A549 (cell line): ENCODE measurements around the gene TRMT11.

ENCODE experiments used
- EHMT2 ChIP-seq: fragments of 200-600 bp; sonication (generic); IDR thresholded peaks from 2 replicates; pipeline ENCODE4 v1.6.1; 2016; ENCODE audit warnings: antibody characterized with exemption, low read depth, mild to moderate bottlenecking, moderate library complexity
- EP300 ChIP-seq, 2 experiments: fragments of >200 bp; sonication (Bioruptor Twin); formaldehyde crosslinking; IDR thresholded peaks; 2 replicates in 1 of 2; 3 replicates in 1 of 2; pipeline ENCODE4 v1.6.1; 2016 to 2017
- KDM5A ChIP-seq: fragments of 200-600 bp; sonication (generic); IDR thresholded peaks from 2 replicates; pipeline ENCODE4 v1.6.1; 2016; ENCODE audit warnings: antibody characterized with exemption, mild to moderate bottlenecking
- NPAS2 ChIP-seq: fragments of 250-450 bp; sonication (Bioruptor Pico); IDR thresholded peaks from 2 replicates; pipeline ENCODE4 v1.8.0; 2022; ENCODE audit warnings: mild to moderate bottlenecking, moderate library complexity, borderline replicate concordance
- POLR2A ChIP-seq: IDR thresholded peaks from 2 replicates; pipeline ENCODE4 v1.6.1; 2012; ENCODE audit warnings: mild to moderate bottlenecking, low read length
- RNF2 ChIP-seq: fragments of 200-600 bp; sonication (generic); IDR thresholded peaks from 2 replicates; pipeline ENCODE4 v1.6.1; 2016; ENCODE audit warnings: low read depth, mild to moderate bottlenecking, antibody characterized with exemption, moderate library complexity, borderline replicate concordance
- SMC3 ChIP-seq: fragments of >200 bp; sonication (Bioruptor Twin); formaldehyde crosslinking; IDR thresholded peaks from 3 replicates; pipeline ENCODE4 v1.6.1; 2018; ENCODE audit warnings: inconsistent platforms
- TFCP2L1 ChIP-seq: fragments of 250-450 bp; sonication (Bioruptor Pico); IDR thresholded peaks from 2 replicates; pipeline ENCODE4 v1.5.0; 2021; ENCODE audit warnings: mild to moderate bottlenecking
- TF ChIP-seq, protein P1 (sequence below): fragments of >200 bp; sonication (Bioruptor Twin); formaldehyde crosslinking; IDR thresholded peaks from 3 replicates; pipeline ENCODE4 v1.5.1; 2016
- TF ChIP-seq, protein P2 (sequence below): fragments of 200-600 bp; sonication (generic); IDR thresholded peaks from 2 replicates; pipeline ENCODE4 v1.6.1; 2016; ENCODE audit warnings: antibody characterized with exemption, mild to moderate bottlenecking, moderate library complexity
- TF ChIP-seq, protein P3 (sequence below): IDR thresholded peaks from 2 replicates; pipeline ENCODE4 v1.6.1; 2012

DNA sequence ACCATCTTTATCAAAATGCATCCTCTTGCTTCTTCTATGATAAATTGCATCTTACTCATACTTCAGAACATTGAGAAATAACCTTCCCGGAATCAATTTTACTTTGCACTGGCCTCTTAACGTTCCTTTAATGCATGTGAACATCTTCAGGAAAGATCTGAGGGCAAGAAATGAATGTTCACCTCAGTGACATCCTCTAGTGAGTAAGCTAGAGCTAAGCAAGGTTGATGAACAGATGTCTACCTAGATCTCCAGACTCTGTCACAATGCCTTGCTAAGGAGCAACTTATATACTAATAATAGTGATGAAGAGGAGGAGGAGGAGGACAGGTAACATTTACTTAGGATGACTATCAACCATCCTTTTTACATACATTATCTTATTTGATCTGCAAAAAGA, 46.5 kb upstream of the TRMT11 start:
- no peak for TF ChIP-seq KDM5A
- TF ChIP-seq, protein P1, sequence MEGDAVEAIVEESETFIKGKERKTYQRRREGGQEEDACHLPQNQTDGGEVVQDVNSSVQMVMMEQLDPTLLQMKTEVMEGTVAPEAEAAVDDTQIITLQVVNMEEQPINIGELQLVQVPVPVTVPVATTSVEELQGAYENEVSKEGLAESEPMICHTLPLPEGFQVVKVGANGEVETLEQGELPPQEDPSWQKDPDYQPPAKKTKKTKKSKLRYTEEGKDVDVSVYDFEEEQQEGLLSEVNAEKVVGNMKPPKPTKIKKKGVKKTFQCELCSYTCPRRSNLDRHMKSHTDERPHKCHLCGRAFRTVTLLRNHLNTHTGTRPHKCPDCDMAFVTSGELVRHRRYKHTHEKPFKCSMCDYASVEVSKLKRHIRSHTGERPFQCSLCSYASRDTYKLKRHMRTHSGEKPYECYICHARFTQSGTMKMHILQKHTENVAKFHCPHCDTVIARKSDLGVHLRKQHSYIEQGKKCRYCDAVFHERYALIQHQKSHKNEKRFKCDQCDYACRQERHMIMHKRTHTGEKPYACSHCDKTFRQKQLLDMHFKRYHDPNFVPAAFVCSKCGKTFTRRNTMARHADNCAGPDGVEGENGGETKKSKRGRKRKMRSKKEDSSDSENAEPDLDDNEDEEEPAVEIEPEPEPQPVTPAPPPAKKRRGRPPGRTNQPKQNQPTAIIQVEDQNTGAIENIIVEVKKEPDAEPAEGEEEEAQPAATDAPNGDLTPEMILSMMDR = no peak
- TF ChIP-seq EP300 (IDR thresholded peaks at IDR 0.05) = no peak
- TF ChIP-seq TFCP2L1 (CRISPR knock-in tag) = no peak
- TF ChIP-seq RNF2 = no peak
- TF ChIP-seq SMC3 = no peak
- no peak for TF ChIP-seq NPAS2 (CRISPR knock-in tag)
- no peak for TF ChIP-seq EHMT2
- TF ChIP-seq POLR2A = no peak
- TF ChIP-seq, protein P2, sequence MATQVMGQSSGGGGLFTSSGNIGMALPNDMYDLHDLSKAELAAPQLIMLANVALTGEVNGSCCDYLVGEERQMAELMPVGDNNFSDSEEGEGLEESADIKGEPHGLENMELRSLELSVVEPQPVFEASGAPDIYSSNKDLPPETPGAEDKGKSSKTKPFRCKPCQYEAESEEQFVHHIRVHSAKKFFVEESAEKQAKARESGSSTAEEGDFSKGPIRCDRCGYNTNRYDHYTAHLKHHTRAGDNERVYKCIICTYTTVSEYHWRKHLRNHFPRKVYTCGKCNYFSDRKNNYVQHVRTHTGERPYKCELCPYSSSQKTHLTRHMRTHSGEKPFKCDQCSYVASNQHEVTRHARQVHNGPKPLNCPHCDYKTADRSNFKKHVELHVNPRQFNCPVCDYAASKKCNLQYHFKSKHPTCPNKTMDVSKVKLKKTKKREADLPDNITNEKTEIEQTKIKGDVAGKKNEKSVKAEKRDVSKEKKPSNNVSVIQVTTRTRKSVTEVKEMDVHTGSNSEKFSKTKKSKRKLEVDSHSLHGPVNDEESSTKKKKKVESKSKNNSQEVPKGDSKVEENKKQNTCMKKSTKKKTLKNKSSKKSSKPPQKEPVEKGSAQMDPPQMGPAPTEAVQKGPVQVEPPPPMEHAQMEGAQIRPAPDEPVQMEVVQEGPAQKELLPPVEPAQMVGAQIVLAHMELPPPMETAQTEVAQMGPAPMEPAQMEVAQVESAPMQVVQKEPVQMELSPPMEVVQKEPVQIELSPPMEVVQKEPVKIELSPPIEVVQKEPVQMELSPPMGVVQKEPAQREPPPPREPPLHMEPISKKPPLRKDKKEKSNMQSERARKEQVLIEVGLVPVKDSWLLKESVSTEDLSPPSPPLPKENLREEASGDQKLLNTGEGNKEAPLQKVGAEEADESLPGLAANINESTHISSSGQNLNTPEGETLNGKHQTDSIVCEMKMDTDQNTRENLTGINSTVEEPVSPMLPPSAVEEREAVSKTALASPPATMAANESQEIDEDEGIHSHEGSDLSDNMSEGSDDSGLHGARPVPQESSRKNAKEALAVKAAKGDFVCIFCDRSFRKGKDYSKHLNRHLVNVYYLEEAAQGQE = no peak
- TF ChIP-seq, protein P3, sequence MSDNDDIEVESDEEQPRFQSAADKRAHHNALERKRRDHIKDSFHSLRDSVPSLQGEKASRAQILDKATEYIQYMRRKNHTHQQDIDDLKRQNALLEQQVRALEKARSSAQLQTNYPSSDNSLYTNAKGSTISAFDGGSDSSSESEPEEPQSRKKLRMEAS = no peak
